Measurements from ENCODE around the gene LMTK3.
A peak's percentile ranks its signal among the peaks of the same experiment; 100 is the strongest.
"Not testable (repeated sequence)": the region's sequence is repeated elsewhere in the genome, so short reads cannot be mapped to it uniquely, and the experiment has no call there.

LMTK3 gene

DNA sequence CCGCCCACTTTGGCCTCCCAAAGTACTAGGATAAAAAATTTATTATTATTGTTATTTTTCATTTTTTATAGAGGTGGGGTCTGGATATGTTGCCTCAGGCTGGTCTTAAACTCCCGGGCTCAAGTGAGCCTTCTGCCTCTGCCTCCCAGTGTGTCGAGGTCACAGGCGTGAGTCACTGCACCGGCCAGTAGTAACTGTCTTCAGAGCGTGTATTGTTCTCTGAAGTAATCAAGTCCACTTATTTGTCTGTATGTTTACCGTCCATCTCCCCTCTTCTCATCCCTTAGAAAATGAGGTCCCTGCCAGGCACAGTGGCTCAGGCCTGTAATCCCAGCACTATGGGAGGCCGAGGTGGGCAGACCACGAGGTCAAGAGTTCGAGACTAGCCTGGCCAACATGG lies 22.1 kb upstream of the LMTK3 start:
- Histone ChIP-seq H3K27me3 (ENCODE audit: insufficient read depth, insufficient read length) (no peaks in the 10 kb centered on the region), H3K36me3 (ENCODE audit: insufficient read depth, insufficient read length, low read length) (no peaks in the 10 kb centered on the region), H3K9ac (ENCODE audit: insufficient read length, low read depth) (no peak overlapping the region), H3K4me1 (ENCODE audit: insufficient read depth, insufficient read length) (no peaks in the 10 kb centered on the region), H3K4me3 (ENCODE audit: insufficient read length, low read depth) (no peak overlapping the region), H3K9me3 (ENCODE audit: insufficient read depth, low read length) (peaks cover 6% of the 10 kb centered on the region; the same call in 1 of the 2 replicates)
- no peak for DNase-seq (ENCODE audit: low read depth, low spot score)
- TF ChIP-seq YY1 (IDR thresholded peaks at IDR 0.05; ENCODE audit: insufficient read depth, insufficient read length) = no peak
- TF ChIP-seq ZNF274 (IDR thresholded peaks at IDR 0.05; ENCODE audit: low read depth, low read length) = no peak
- no peak for TF ChIP-seq SUZ12 (IDR thresholded peaks at IDR 0.05; ENCODE audit: extremely low read depth, insufficient read depth, insufficient read length)

- Histone ChIP-seq H3K4me3 (ENCODE audit: insufficient read length, low read depth) (no peak overlapping the region), H3K27me3 (ENCODE audit: insufficient read depth, insufficient read length) (no peaks in the 10 kb centered on the region), H3K9ac (ENCODE audit: insufficient read length, low read depth) (no peak overlapping the region), H3K36me3 (ENCODE audit: insufficient read depth, insufficient read length, low read length) (no peaks in the 10 kb centered on the region), H3K9me3 (ENCODE audit: insufficient read depth, low read length) (peaks cover 25% of the 10 kb centered on the region), H3K4me1 (ENCODE audit: insufficient read depth, insufficient read length) (no peaks in the 10 kb centered on the region)
- no peak for DNase-seq (ENCODE audit: low read depth, low spot score)
- TF ChIP-seq YY1 (IDR thresholded peaks at IDR 0.05; ENCODE audit: insufficient read depth, insufficient read length) (no peak), ZNF274 (IDR thresholded peaks at IDR 0.05; ENCODE audit: low read depth, low read length) (no peak), SUZ12 (IDR thresholded peaks at IDR 0.05; ENCODE audit: extremely low read depth, insufficient read depth, insufficient read length) (no peak)
These were observed 19.1 kb upstream of the LMTK3 start for GRCh38 chr19:48530770-48531169.

DNA sequence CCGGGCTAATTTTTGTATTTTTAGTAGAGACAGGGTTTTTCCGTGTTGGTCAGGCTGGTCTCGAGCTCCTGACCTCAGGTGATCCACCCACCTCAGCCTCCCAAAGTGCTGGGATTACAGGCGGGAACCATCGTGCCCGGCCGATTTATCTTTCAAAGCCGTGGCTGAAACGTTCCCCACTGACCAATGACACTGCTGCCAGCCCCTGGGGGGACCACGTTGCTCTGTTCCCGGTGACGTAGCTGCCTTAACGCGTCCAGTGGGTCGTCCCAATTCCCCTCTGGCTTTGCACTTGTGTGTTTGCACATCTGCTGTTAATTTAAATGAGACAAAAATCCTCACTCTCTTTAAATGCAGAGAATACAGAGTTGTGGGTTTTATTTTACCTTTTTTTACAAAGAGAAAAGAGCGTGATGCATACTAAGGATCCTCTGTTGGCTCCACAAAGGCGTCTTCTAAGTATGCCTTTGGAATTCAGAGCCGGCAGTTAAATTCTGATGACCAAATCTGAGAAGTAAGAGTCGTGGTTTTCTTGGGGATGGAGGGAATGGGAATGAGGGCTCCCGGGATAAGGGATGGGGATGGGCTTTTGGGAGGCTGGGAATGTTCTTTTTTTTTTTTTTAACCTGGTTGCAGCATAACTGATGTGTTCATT lies 18.6 kb upstream of the LMTK3 start:
- peak overlapping the region; percentile 10 for H3K9ac ChIP-seq (ENCODE audit: insufficient read length, low read depth)
- no peak for DNase-seq (ENCODE audit: low read depth, low spot score)
- H3K27me3 ChIP-seq (ENCODE audit: insufficient read depth, insufficient read length) = no peaks in the 10 kb centered on the region

DNA sequence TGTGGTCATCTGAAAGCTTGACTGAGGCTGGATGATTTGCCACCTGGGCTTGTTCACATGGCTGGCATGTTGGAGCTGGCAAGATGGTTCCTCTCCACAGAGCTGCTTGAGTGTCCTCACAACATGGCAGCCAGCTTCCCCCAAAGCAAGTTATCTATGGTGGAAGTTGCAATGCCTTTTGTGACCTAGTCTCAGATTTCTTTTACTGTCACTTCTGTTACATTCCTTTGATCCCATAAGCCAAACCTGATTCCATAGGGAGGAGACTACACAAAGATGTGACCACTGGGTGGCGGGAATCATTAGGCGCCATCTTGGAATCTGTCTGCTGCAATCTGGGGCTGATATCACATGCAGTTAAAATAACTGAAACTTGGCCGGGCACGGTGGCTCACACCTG lies 17.5 kb upstream of the LMTK3 start:
- Histone ChIP-seq H3K9me3 (ENCODE audit: insufficient read depth, low read length) (peaks cover 28% of the 10 kb centered on the region), H3K4me3 (ENCODE audit: insufficient read length, low read depth) (no peak overlapping the region)
- no peak for TF ChIP-seq YY1 (IDR thresholded peaks at IDR 0.05; ENCODE audit: insufficient read depth, insufficient read length)
- TF ChIP-seq ZNF274 (IDR thresholded peaks at IDR 0.05; ENCODE audit: low read depth, low read length) = no peak
- no peak for TF ChIP-seq SUZ12 (IDR thresholded peaks at IDR 0.05; ENCODE audit: extremely low read depth, insufficient read depth, insufficient read length)

More for the DNA sequence above, 18.6 kb upstream of the LMTK3 start:
- TF ChIP-seq SUZ12 (IDR thresholded peaks at IDR 0.05; ENCODE audit: extremely low read depth, insufficient read depth, insufficient read length) = no peak
- no peak for TF ChIP-seq YY1 (IDR thresholded peaks at IDR 0.05; ENCODE audit: insufficient read depth, insufficient read length)
- no peak for TF ChIP-seq ZNF274 (IDR thresholded peaks at IDR 0.05; ENCODE audit: low read depth, low read length)
- Histone ChIP-seq H3K36me3 (ENCODE audit: insufficient read depth, insufficient read length, low read length) (no peaks in the 10 kb centered on the region), H3K4me1 (ENCODE audit: insufficient read depth, insufficient read length) (no peaks in the 10 kb centered on the region), H3K9me3 (ENCODE audit: insufficient read depth, low read length) (peaks cover 25% of the 10 kb centered on the region), H3K4me3 (ENCODE audit: insufficient read length, low read depth) (no peak overlapping the region)

GRCh38 chr19:48524732-48525131 lies 13.1 kb upstream of the LMTK3 start:
- H3K4me1 ChIP-seq (ENCODE audit: insufficient read depth, insufficient read length) = no peaks in the 10 kb centered on the region
- no peak overlapping the region for H3K4me3 ChIP-seq (ENCODE audit: insufficient read length, low read depth)
- no peak overlapping the region for H3K9ac ChIP-seq (ENCODE audit: insufficient read length, low read depth)
- peaks cover 29% of the 10 kb centered on the region for H3K9me3 ChIP-seq (ENCODE audit: insufficient read depth, low read length)
- DNase-seq (ENCODE audit: low read depth, low spot score) = no peak
- TF ChIP-seq ZNF274 (IDR thresholded peaks at IDR 0.05; ENCODE audit: low read depth, low read length) = no peak
- TF ChIP-seq SUZ12 (IDR thresholded peaks at IDR 0.05; ENCODE audit: extremely low read depth, insufficient read depth, insufficient read length) = no peak
- no peaks in the 10 kb centered on the region for H3K36me3 ChIP-seq (ENCODE audit: insufficient read depth, insufficient read length, low read length)
- H3K27me3 ChIP-seq (ENCODE audit: insufficient read depth, insufficient read length) = no peaks in the 10 kb centered on the region

More for the DNA sequence above, 17.5 kb upstream of the LMTK3 start:
- no peaks in the 10 kb centered on the region for H3K36me3 ChIP-seq (ENCODE audit: insufficient read depth, insufficient read length, low read length)
- no peak for DNase-seq (ENCODE audit: low read depth, low spot score)
- H3K9ac ChIP-seq (ENCODE audit: insufficient read length, low read depth) = no peak overlapping the region
- H3K27me3 ChIP-seq (ENCODE audit: insufficient read depth, insufficient read length) = no peaks in the 10 kb centered on the region
- H3K4me1 ChIP-seq (ENCODE audit: insufficient read depth, insufficient read length) = no peaks in the 10 kb centered on the region

DNA sequence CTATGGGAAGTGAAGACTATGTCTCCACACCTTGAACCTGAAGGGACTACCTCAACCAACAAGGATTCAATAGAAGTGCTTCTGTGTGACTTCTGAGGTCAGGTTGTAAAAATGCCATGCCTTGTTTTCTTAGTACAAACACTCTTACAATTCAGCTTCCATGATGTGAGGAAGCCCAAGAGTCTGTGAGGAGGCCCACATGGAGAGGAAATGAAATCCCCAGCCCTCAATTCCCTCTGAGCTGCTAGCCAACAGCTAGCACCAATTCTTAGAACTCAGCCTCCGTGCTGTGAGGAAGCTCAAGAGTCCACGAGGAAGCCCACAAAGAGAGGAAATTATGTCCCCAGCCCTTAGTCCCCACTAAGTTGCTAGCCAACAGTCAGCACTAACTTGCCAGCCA lies 12.6 kb upstream of the LMTK3 start:
- no peaks in the 10 kb centered on the region for H3K36me3 ChIP-seq (ENCODE audit: insufficient read depth, insufficient read length, low read length)
- no peaks in the 10 kb centered on the region for H3K27me3 ChIP-seq (ENCODE audit: insufficient read depth, insufficient read length)
- H3K4me3 ChIP-seq (ENCODE audit: insufficient read length, low read depth) = no peak overlapping the region
- H3K9ac ChIP-seq (ENCODE audit: insufficient read length, low read depth) = no peak overlapping the region
- peaks cover 27% of the 10 kb centered on the region for H3K9me3 ChIP-seq (ENCODE audit: insufficient read depth, low read length)
- H3K4me1 ChIP-seq (ENCODE audit: insufficient read depth, insufficient read length) = no peaks in the 10 kb centered on the region
- no peak for DNase-seq (ENCODE audit: low read depth, low spot score)
- TF ChIP-seq ZNF274 (IDR thresholded peaks at IDR 0.05; ENCODE audit: low read depth, low read length) (no peak), SUZ12 (IDR thresholded peaks at IDR 0.05; ENCODE audit: extremely low read depth, insufficient read depth, insufficient read length) (no peak), YY1 (IDR thresholded peaks at IDR 0.05; ENCODE audit: insufficient read depth, insufficient read length) (no peak)

- Histone ChIP-seq H3K4me3 (ENCODE audit: insufficient read length, low read depth) (no peak overlapping the region), H3K27me3 (ENCODE audit: insufficient read depth, insufficient read length) (no peaks in the 10 kb centered on the region), H3K9ac (ENCODE audit: insufficient read length, low read depth) (no peak overlapping the region), H3K4me1 (ENCODE audit: insufficient read depth, insufficient read length) (no peaks in the 10 kb centered on the region), H3K9me3 (ENCODE audit: insufficient read depth, low read length) (peaks cover 4% of the 10 kb centered on the region; the same call in 1 of the 2 replicates), H3K36me3 (ENCODE audit: insufficient read depth, insufficient read length, low read length) (no peaks in the 10 kb centered on the region)
- no peak for DNase-seq (ENCODE audit: low read depth, low spot score)
- TF ChIP-seq SUZ12 (IDR thresholded peaks at IDR 0.05; ENCODE audit: extremely low read depth, insufficient read depth, insufficient read length) = no peak
These were observed 8.5 kb upstream of the LMTK3 start for GRCh38 chr19:48520134-48520533.

DNA sequence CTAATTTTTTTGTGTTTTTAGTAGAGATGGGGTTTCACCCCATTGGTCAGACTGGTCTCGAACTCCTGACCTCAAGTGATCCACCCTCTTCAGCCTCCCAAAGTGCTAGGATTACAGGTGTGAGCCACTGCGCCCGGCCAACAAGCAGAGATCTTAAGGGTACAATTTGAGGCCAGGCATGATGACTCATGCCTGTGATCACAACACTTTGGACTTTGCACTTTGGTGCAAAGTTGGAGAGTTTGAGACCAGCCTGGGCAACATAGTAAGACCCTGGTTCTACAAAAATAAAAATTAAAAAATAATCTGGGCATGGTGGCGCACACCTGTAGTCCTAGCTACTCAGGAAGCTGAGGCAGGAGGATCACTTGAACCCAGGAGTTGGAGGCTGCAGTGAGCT lies 7.8 kb upstream of the LMTK3 start:
- not testable (repeated sequence) for H3K36me3 ChIP-seq (ENCODE audit: insufficient read depth, insufficient read length, low read length); H3K9me3 ChIP-seq (ENCODE audit: insufficient read depth, low read length); H3K4me1 ChIP-seq (ENCODE audit: insufficient read depth, insufficient read length); DNase-seq (ENCODE audit: low read depth, low spot score); H3K27me3 ChIP-seq (ENCODE audit: insufficient read depth, insufficient read length); H3K9ac ChIP-seq (ENCODE audit: insufficient read length, low read depth); H3K4me3 ChIP-seq (ENCODE audit: insufficient read length, low read depth)
